AG10803 (cell line): Measurements from ENCODE around the gene ESR2.
A peak's percentile ranks its signal among the peaks of the same experiment; 100 is the strongest.

Experiments used
- DNase-seq: peaks from one replicate; pipeline ENCODE4 v3.0.0; 2010; ENCODE audit warnings: low read depth
- H3K4me3 ChIP-seq: 2 replicates; pipeline ENCODE4 v1.5.1; 2011; ENCODE audit warnings: mild to moderate bottlenecking, low read length, control low read depth
- TF ChIP-seq, protein P1 (sequence below): conservative IDR thresholded peaks from 2 replicates; pipeline ENCODE4 v1.5.1; 2011; ENCODE audit warnings: mild to moderate bottlenecking, low read length, control low read depth, inconsistent platforms

Gene ESR2

DNA sequence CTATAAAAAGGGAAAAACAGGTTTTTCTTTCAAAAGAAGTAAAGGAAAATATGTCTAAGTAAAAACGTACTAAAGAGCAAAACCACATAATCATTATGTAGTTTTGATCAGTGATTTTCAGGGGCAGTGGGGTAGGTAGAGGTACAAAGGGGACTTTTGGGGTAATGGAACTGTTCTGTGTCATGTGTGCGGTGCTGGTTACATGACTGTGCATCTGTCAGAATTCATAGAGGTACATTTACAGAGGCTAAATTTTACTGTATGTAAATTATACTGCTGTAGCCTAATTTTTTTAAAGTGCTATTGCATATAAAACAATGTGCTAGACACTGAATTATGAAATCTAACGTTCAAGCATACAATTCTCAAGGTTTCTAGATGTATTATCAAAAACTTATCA lies 2.0 kb downstream of the ESR2 start:
- no peak for DNase-seq
- H3K4me3 ChIP-seq = no peak overlapping the region
- TF ChIP-seq, protein P1, sequence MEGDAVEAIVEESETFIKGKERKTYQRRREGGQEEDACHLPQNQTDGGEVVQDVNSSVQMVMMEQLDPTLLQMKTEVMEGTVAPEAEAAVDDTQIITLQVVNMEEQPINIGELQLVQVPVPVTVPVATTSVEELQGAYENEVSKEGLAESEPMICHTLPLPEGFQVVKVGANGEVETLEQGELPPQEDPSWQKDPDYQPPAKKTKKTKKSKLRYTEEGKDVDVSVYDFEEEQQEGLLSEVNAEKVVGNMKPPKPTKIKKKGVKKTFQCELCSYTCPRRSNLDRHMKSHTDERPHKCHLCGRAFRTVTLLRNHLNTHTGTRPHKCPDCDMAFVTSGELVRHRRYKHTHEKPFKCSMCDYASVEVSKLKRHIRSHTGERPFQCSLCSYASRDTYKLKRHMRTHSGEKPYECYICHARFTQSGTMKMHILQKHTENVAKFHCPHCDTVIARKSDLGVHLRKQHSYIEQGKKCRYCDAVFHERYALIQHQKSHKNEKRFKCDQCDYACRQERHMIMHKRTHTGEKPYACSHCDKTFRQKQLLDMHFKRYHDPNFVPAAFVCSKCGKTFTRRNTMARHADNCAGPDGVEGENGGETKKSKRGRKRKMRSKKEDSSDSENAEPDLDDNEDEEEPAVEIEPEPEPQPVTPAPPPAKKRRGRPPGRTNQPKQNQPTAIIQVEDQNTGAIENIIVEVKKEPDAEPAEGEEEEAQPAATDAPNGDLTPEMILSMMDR = no peak

DNA sequence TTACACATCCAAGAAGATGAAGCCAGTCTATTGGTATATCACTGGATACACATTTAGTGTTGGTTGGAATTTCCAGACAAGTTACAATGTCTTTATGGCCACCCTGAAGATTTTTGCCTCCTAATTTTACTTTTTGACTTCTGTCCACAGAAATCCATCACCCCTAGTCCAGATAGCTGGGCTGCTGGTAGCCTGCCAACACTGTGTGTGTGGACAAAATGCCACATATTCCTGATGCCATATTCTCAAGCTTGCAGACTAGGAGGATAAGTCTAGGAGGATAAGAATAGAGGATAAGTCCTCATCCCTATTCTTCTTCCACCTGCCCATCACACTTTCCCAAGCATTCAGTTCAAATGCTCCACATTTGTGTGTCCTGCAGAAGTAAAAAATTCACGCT lies 4.6 kb downstream of the ESR2 start:
- TF ChIP-seq, protein P1 = no peak
- H3K4me3 ChIP-seq = no peak overlapping the region
- DNase-seq = no peak

DNA sequence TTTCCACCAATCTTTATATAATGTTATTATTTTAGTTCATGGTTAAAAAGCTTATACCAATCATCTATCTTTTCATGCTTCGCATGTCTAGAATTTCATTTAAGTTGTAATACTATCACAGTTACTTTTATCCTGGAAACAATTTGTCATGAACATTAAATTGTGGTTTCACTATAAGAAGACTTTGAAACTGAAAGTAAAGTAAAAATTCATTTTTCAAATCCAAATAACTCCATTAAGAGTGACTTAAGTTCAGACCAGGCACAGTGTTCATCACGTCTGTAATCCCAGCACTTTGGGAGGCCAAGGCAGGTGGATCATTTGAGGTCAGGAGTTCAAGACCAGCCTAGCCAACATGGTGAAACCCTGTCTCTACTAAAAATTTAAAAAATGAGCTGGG lies 12.4 kb downstream of the ESR2 start:
- no peak for DNase-seq
- TF ChIP-seq, protein P1 = no peak

GRCh38 chr14:64279704-64280668 lies 14.2 kb downstream of the ESR2 start:
- TF ChIP-seq, protein P1 = no peak
- DNase-seq = no peak
- H3K4me3 ChIP-seq = no peak overlapping the region

More for the DNA sequence above, 12.4 kb downstream of the ESR2 start:
- H3K4me3 ChIP-seq = no peak overlapping the region

GRCh38 chr14:64278458-64278857 lies 15.7 kb downstream of the ESR2 start:
- H3K4me3 ChIP-seq = no peak overlapping the region
- DNase-seq = no peak
- TF ChIP-seq, protein P1 = no peak

GRCh38 chr14:64272019-64272418 lies 22.2 kb downstream of the ESR2 start:
- TF ChIP-seq, protein P1 = no peak
- no peak overlapping the region for H3K4me3 ChIP-seq
- no peak for DNase-seq

GRCh38 chr14:64266239-64266638 lies 27.9 kb downstream of the ESR2 start:
- peak; percentile 45 for DNase-seq
- TF ChIP-seq, protein P1 = no peak
- no peak overlapping the region for H3K4me3 ChIP-seq
